Measurements from ENCODE around the gene IMP4. TPM values are rescaled to one million over a fixed set of nuclear protein-coding genes. Genes with fewer than 3 reads are reported as not detected.

Gene IMP4
- total and polyA plus RNA-seq, 10 of the 15 experiments (the other 5 are each of a cell fraction or from before 2014, with no cell fraction given): 41.4 to 242 (median 166) TPM

GRCh38 chr2:130376433-130377293 is 34.0 kb downstream of the IMP4 start (continued):
- TF ChIP-seq BCL11A (IDR thresholded peaks at IDR 0.05; ENCODE audit: low read depth, low read length) (0 out of 2 replicates have a peak, but pooled peaks have one; percentile 17), IRF3 (IDR thresholded peaks at IDR 0.05) (no peak), PML (IDR thresholded peaks at IDR 0.05; ENCODE audit: low read length) (no peak), ZBTB4 (CRISPR knock-in tag; IDR thresholded peaks at IDR 0.05) (no peak), SMARCA5 (IDR thresholded peaks at IDR 0.05) (0 out of 2 replicates have a peak, but pooled peaks have one; percentile 58), TCF3 (IDR thresholded peaks at IDR 0.05; ENCODE audit: borderline replicate concordance, insufficient read depth, low read depth, low read length) (no peak), ZBED1 (IDR thresholded peaks at IDR 0.05; ENCODE audit: borderline replicate concordance) (no peak), POLR2A (IDR thresholded peaks at IDR 0.05; ENCODE audit: low read depth, low read length) (no peak), E2F4 (IDR thresholded peaks at IDR 0.05; ENCODE audit: low read depth, low read length) (no peak), HCFC1 (IDR thresholded peaks at IDR 0.05; ENCODE audit: low read length) (no peak), HDAC6 (IDR thresholded peaks at IDR 0.05; ENCODE audit: unreplicated experiment) (no peak), NRF1 (conservative IDR thresholded peaks at IDR 0.05; ENCODE audit: low read depth, low read length) (no peak), E4F1 (IDR thresholded peaks at IDR 0.05; ENCODE audit: borderline replicate concordance, partially characterized antibody) (no peak), ZNF622 (IDR thresholded peaks at IDR 0.05) (no peak), ZBTB33 (IDR thresholded peaks at IDR 0.05) (no peak), NR2C2 (IDR thresholded peaks at IDR 0.05; ENCODE audit: borderline replicate concordance, control insufficient read depth, insufficient read length, low read depth) (no peak), ZNF274 (IDR thresholded peaks at IDR 0.05; ENCODE audit: insufficient read depth, insufficient read length) (no peak), IKZF2 (IDR thresholded peaks at IDR 0.05) (peak; percentile 93 to 94), STAT3 (IDR thresholded peaks at IDR 0.05; ENCODE audit: low read depth, low read length) (no peak)

Data from GM12878 (cell line).